Activated T-cell treated with anti-CD3 and anti-CD28 coated beads for 48 hours (primary cell): ENCODE measurements around the gene STARD9.
"Not testable (repeated sequence)": the region's sequence is repeated elsewhere in the genome, so short reads cannot be mapped to it uniquely, and the experiment has no call there.

Source experiments
- DNase-seq: peaks from one replicate; pipeline ENCODE4 v3.0.0-alpha.2; 2020; ENCODE audit warnings: low read depth

STARD9 gene

GRCh38 chr15:42766109-42766508 is 190.7 kb downstream of the STARD9 start:
- DNase-seq: not testable (repeated sequence)
